B cell (primary cell): ENCODE data around the gene MUC6.

ENCODE experiments used
- EZH2 ChIP-seq: IDR thresholded peaks from 2 replicates; pipeline ENCODE4 v1.6.1; 2012; ENCODE audit warnings: borderline replicate concordance, low read depth, mild to moderate bottlenecking, moderate library complexity, low read length; ENCODE audit not compliant: insufficient read depth, poor library complexity, severe bottlenecking
- TF ChIP-seq, protein P1 (sequence below): fragments of 200-600 bp; IDR thresholded peaks from one replicate; pipeline ENCODE4 v1.8.0; 2022; ENCODE audit warnings: antibody characterized with exemption, mild to moderate bottlenecking

DNA sequence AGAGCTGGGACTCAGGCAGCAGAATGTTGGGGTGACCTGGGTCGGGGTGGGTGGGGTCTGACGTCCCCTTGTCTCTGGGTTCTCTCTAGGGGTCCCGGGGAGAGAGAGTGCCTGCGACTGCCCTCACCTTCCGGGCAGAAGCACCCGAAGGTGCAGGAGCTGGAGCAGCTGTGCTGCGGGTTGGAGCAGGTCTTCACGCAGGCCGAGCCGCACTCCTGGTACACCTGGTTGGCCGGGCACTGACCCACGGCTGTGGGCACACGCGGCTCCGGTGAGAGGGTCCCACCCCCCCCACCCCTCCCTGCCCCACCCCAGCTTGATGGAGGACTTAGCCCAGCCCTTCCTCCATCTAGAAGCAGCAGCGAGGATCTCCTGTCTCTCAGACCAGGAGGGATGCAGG is 6.4 kb downstream of the MUC6 start:
- TF ChIP-seq, protein P1, sequence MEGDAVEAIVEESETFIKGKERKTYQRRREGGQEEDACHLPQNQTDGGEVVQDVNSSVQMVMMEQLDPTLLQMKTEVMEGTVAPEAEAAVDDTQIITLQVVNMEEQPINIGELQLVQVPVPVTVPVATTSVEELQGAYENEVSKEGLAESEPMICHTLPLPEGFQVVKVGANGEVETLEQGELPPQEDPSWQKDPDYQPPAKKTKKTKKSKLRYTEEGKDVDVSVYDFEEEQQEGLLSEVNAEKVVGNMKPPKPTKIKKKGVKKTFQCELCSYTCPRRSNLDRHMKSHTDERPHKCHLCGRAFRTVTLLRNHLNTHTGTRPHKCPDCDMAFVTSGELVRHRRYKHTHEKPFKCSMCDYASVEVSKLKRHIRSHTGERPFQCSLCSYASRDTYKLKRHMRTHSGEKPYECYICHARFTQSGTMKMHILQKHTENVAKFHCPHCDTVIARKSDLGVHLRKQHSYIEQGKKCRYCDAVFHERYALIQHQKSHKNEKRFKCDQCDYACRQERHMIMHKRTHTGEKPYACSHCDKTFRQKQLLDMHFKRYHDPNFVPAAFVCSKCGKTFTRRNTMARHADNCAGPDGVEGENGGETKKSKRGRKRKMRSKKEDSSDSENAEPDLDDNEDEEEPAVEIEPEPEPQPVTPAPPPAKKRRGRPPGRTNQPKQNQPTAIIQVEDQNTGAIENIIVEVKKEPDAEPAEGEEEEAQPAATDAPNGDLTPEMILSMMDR, result no peak
- TF ChIP-seq EZH2, result no peak
